HG02678 (cell line): Measurements from ENCODE around the gene TBX6.

Experiments
- ATAC-seq: cut with Tn5 transposase; IDR thresholded peaks from one replicate; pipeline ENCODE4 v1.9.1; 2021; ENCODE audit warnings: mild to moderate bottlenecking, moderate library complexity; ENCODE audit not compliant: unreplicated experiment

Gene TBX6

GRCh38 chr16:30040221-30040620 lies 51.5 kb downstream of the TBX6 start:
- no peak for ATAC-seq
